GM12872 (cell line): ENCODE results near the gene LAPTM5.
A peak's percentile ranks its signal among the peaks of the same experiment; 100 is the strongest.

Experiments used
- TF ChIP-seq, protein P1 (sequence below): IDR thresholded peaks from 3 replicates; pipeline ENCODE4 v1.5.1; 2011; ENCODE audit warnings: low read depth, mild to moderate bottlenecking, low read length, moderate library complexity; ENCODE audit not compliant: insufficient read depth

Gene LAPTM5

GRCh38 chr1:30785714-30786113, 28.1 kb upstream of the LAPTM5 start:
- TF ChIP-seq, protein P1, sequence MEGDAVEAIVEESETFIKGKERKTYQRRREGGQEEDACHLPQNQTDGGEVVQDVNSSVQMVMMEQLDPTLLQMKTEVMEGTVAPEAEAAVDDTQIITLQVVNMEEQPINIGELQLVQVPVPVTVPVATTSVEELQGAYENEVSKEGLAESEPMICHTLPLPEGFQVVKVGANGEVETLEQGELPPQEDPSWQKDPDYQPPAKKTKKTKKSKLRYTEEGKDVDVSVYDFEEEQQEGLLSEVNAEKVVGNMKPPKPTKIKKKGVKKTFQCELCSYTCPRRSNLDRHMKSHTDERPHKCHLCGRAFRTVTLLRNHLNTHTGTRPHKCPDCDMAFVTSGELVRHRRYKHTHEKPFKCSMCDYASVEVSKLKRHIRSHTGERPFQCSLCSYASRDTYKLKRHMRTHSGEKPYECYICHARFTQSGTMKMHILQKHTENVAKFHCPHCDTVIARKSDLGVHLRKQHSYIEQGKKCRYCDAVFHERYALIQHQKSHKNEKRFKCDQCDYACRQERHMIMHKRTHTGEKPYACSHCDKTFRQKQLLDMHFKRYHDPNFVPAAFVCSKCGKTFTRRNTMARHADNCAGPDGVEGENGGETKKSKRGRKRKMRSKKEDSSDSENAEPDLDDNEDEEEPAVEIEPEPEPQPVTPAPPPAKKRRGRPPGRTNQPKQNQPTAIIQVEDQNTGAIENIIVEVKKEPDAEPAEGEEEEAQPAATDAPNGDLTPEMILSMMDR: no peak

GRCh38 chr1:30785181-30785580, 27.6 kb upstream of the LAPTM5 start:
- TF ChIP-seq, protein P1: no peak

DNA sequence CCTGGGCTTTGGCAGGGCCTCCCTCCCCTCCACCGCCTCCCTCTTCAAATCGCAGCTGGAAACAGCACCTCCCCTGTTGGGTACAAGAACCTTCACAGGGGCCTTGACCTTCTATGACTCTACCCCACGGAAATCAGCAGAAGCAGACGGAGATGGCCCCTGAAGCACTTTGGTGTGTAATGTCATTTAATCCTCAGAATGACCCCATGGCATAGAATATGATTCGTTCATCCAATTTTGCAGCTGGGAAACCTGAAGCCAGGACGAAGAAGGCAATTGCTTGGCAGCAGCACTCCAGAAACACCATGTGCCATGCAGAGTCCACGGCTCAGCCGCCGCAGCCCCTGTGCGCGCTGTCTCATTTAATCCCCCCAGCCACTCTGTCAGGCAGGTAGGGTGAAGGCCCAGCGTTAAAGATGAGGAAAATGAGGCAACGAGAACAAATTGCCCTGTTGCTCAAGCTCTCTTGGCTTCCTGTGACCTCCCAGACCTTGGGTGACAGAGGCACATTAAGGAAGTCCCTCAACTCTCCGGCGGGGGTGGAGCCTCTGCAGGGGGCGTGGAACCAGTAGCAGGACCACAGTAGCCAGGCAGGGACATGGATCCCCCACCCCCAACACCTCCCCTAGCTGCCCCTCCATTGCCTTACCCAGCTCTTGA, 25.8 kb upstream of the LAPTM5 start:
- TF ChIP-seq, protein P1: no peak

DNA sequence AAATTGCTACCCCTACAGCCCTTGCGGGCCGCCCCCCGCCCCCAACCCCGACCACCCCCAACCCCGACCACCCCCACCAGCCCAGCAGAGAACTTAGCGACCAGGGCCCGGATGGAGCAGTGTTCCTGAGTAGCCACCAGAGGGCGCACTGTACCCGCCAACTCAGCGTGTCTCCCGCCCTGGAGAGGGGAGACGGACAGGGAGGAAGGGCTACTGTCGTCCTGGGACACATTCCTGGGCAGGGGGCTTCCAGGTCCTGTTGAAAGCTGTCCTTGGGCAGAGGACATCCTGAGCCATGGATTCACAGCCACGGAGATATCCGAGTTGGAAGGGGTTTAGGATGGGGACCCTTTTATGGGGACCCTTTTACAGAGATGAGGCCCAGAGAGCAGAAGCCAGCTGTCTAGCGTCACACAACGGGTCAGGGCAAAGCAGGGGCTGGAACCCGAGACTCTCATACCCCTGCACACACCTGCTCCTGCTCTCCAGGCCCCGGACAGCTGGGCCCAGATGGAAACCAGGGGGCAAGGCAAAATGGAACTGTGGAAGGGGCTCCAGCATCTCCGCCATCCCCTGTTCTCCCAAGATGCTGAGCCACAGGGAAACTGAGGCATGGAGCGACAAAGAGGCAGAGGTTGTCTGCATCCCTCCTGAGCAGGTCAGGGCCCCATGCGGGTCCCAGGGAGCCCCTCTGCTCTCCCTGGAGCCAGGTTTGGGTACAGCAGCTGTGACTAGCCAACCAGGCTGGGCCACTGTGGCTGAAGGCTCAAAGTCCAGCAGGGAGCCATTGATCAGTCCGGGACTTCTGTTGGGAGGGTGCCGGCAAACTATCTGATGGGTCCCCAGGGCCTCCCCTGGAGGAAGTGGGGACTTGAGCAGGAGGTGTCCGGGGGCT, 25.0 kb upstream of the LAPTM5 start:
- TF ChIP-seq, protein P1: peak; percentile 88

DNA sequence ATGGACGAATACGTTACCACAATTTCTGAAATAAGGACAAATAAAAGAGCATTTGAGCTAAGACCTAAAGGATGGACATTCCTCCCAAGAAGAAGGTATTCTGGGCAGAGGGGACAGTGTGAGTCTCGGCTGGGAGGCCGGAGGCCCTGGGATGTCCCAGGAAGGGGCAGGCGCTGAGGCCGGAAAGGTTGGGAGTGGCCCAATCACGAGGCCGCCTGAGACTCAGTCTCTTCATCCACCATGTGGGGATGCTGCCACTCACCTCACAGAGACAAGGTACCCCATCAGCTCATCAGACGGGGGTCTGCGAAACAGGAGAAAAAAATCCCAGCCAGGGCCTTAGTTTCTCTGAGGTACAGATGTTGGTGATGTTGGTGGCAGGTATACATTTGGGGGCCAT, 24.3 kb upstream of the LAPTM5 start:
- TF ChIP-seq, protein P1: no peak

DNA sequence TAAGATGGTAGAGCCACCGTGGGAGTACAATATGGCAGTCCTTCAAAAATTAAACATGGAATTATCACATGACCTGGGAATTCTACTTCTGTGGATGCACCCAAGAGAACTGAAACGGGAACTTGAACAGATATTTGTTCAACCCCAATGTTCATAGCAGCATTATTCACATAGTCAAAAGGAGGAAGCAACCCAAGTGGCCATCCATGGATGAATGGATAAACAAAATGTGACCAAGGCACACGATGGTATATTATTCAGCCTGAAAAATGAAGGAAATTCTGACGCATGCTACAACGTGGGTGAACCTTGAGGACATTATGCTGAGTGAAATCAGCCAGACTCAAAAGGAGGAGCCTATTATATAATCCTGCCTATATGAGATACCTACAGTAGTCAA, 22.8 kb upstream of the LAPTM5 start:
- TF ChIP-seq, protein P1: no peak

GRCh38 chr1:30779294-30780071, 21.9 kb upstream of the LAPTM5 start:
- TF ChIP-seq, protein P1: peak; percentile 93
